Body of pancreas (tissue), 4 donors: ENCODE results near the gene SH3TC1.

Source experiments
- CTCF ChIP-seq, 7 experiments: fragments of 450-650 bp in 4 of 7; fragments of 200-600 bp in 3 of 7; sonication (generic) in 3 of 7; IDR thresholded peaks; one replicate each; pipeline ENCODE4 v1.5.1; 2016 to 2019; ENCODE audit warnings: antibody characterized with exemption in 7 of 7
- POLR2A ChIP-seq, 3 donors: fragments of 450-650 bp; IDR thresholded peaks; one replicate each; pipeline ENCODE4 v1.6.1; 2016; ENCODE audit warnings: antibody characterized with exemption in 3 of 3, mild to moderate bottlenecking in 2 of 3

GRCh38 chr4:8185295-8185694 lies 13.8 kb upstream of the SH3TC1 start:
- TF ChIP-seq CTCF (IDR thresholded peaks at IDR 0.05) (no peak), POLR2A (IDR thresholded peaks at IDR 0.05) (no peak)
